Activated CD4-positive, alpha-beta T cell treated with anti-CD3 and anti-CD28 coated beads for 4 hours (primary cell): Measurements from ENCODE around the gene AQP1.

Source experiments
- DNase-seq, 2 donors: peaks; one replicate each; pipeline ENCODE4 v3.0.0-alpha.2; 2020

Gene AQP1

DNA sequence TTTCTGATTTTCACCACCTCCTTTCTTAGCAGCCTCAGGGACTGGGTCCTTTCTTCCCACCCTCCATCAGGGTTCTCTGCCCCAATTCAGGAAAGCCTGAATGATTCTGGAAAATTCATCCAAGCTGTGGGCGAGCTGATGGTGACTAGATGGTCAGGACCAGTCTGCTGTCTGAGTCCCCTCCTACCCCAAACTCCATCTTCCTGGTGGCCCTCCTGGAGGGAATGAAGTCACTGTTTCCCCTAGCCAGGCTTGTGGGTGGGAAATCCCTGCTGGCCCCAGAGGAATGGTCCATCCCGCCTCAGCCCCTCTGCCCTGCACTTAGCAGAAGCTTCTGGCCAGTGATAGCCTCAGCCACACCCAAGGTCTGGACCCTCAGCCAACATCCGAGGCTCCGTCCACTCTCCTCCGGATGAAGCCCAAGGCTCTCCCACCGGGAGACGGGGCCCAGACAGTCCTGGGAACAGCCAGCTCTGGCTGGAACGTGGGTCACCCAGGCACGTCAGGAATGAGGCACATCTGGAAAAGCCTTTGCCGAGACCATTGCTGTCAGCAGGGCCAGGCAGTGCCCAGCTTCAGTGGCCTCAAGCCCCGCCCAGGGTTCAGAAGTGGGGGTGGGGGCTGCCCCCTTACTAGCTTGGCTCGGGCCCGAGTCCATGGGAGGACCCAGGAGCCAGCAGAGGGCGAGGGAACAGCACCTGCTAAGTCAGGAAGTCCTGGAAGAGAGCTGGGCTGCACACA lies 4.0 kb upstream of the AQP1 start:
- DNase-seq: no peak

GRCh38 chr7:30908681-30909080 lies 3.0 kb upstream of the AQP1 start:
- no peak for DNase-seq

DNA sequence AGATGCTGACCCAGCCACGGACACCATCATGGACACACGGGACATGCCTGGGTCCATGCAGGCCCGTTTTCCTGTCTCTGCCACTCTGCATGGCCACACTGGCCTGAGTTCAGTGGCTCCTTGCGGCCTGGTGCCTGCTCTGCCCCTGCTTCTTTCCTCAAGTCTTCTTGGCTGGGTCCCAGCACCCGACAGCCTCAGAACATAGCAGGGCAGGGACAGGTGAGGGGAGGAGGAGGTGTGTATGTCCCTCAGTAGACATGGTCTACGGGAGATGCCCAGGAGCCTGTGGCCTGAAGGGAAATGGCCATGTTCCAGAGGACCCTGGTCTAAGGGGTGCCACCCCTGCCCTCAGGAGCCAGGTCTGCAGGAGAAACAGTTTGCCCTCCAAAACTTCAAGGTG lies 2.2 kb upstream of the AQP1 start:
- no peak for DNase-seq

DNA sequence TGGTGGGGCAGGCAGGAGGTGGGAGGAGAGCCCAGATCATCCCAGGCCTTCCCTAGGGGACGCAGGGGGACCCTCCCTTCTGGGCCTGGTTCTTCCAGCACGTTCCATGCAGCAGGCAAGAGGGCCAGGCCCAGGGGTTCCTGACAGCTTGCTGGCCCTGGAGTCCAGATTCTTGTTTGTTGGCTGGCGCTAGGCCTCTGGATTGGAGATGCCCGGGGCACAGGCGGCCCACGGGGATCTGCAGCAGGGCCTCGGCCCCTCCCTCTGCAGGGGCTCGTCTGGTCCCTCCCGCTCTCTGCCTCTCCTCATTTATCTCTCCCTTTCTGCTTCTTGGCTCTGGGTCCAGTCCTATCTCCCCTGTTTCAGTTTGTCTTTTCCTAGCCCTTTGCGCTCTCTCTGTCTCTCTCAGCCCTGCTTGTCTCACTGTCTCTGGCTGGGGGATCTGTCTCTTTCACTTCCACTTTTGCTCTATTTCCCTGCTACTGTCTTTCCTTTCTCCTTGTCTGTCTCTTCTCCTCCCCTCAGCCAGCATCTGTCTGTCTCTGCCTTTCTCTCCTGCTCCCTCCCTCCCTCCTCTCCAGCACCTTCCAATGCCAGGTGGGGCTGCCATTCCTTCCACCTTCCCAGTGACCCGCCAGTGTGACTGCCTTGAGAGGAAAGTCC lies 1.1 kb upstream of the AQP1 start:
- no peak for DNase-seq

- DNase-seq: no peak
These were observed 520 bp upstream of the AQP1 start for GRCh38 chr7:30911133-30911532.

DNA sequence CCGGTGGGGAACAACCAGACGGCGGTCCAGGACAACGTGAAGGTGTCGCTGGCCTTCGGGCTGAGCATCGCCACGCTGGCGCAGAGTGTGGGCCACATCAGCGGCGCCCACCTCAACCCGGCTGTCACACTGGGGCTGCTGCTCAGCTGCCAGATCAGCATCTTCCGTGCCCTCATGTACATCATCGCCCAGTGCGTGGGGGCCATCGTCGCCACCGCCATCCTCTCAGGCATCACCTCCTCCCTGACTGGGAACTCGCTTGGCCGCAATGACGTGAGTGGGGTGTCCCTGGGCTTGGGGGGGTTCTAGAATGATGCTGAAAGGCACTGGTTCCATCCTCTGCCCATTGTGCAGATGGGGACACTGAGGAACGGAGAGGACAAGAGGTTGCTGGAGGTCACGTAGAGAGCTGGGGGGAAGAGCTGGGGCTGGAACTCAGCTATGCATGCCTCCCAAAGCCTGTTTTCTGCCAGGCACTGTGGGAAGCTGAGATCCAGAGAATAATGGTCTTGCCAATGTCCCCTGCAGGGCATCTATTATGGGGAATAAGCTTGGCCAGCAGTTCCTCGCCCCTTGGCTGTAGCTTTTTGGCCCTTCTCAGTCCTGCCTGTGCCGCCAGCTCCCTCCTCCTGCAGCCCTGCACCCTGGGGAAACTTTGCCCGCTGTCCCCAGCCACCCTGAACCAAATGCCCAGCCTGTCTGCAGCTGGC lies 523 bp downstream of the AQP1 start:
- no peak for DNase-seq

GRCh38 chr7:30912731-30912985 lies 1.0 kb downstream of the AQP1 start:
- DNase-seq: no peak

- no peak for DNase-seq
These were observed 1.5 kb downstream of the AQP1 start for GRCh38 chr7:30912986-30913811.

DNA sequence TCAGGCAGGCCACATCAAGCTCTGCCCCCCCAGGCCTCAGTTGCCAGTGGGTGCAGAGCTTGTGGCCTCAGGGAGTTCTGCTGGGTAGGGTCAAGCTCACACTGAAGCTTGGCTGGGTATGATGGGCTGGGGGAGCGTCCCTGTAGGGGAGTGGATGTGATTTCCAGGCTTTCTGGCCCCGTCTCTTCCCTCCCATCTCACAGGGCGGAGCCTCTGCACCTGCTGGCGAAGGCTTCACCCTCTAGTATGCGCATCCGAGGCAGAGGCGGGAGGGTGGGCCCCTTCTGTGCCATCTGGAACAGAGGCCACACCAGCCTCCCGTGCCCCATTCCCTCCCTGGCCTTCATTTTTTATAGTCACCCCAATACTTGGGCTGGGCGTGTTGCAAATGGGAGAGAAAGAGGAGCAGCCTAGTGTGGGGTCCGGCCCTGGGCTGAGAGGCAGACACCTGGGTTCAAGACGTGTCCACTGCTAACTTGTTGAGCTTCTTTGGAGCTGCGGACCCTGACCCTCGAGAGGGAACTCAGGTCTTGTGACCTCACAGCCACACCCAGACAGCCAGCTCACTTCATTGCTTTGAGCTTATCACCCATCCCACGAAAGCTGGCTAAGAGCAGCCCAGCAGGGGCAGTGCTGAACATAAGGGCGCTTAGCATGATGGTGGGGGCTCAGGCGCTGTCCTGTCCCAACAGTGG lies 2.3 kb downstream of the AQP1 start:
- no peak for DNase-seq

- no peak for DNase-seq
These were observed 2.9 kb downstream of the AQP1 start for GRCh38 chr7:30914596-30914995.

GRCh38 chr7:30915005-30915601 lies 3.5 kb downstream of the AQP1 start:
- DNase-seq: no peak

DNA sequence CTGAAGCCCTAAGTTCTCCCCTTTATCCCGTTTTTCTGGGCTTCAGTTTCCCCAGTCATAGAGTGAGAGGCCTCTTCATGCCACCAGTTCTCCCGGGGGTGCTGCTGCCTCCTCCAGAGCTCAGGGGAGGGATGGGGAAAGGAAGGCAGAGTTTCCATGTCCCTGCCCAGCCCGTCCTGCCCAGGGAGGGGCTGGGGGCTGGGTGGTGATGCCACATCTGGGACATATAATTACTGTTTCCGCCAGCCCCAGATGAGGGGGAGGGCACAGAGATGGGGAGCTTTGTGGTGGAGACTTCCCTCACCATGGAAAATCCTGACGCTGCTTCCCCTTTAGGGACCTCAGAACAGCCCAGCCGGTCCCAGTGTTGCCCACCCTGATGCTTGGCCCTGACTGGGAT lies 4.1 kb downstream of the AQP1 start:
- DNase-seq: no peak

- no peak for DNase-seq
These were observed 4.6 kb downstream of the AQP1 start for GRCh38 chr7:30916255-30916654.

GRCh38 chr7:30916767-30917166 lies 5.1 kb downstream of the AQP1 start:
- DNase-seq: no peak

DNA sequence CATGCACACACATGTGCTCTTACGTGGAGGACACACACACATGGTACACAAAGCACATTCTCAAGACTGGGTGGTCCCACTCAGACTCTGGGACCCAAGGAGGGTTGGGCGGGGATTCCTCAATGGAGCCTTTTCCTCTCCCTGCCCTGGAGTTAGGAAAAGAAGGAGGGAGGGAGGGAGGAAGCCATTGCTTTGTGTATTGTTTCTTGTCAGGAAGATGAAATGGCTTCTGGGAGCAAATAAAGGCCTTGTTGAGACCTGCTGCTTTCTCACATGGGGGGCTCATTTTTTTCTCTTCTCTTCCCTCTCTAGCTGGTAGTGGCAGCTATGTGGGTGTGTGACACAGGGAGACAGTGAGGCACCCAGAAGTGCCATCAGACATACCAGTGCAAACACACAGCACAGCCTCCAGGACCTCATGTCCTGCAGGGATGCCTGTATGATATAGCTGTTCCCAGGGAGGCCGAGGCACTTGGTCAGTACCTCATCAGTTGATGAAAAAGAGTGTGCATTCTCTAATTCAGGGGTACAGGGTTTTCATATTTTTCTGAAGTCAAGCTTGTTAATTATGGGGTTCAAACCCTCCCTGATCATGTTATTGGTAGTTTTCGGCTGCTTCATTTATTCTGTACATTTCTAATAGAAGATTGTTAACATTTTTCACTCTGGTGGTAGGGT lies 5.7 kb downstream of the AQP1 start:
- DNase-seq: no peak

DNA sequence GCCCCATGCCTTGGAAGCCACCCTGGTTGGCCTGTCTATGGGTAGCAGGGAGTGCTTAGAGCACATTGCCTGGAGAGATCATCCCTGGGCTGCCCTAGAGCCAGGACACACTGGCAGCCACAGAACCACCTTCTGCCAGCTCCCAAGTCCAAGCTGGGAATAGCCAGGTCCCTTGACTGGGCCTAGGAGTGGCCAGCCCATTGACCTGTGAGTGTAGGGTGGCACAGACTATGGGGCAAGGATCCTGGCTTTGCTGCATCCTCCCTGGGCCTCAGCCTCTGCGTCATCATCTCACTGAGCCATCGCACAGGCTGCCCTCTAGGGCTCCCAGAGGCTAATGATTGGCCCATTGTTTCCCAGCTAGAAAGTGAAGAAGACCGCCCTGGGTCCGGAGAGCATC lies 7.0 kb downstream of the AQP1 start:
- no peak for DNase-seq

- DNase-seq: no peak
These were observed 8.4 kb downstream of the AQP1 start for GRCh38 chr7:30920021-30920583.

DNA sequence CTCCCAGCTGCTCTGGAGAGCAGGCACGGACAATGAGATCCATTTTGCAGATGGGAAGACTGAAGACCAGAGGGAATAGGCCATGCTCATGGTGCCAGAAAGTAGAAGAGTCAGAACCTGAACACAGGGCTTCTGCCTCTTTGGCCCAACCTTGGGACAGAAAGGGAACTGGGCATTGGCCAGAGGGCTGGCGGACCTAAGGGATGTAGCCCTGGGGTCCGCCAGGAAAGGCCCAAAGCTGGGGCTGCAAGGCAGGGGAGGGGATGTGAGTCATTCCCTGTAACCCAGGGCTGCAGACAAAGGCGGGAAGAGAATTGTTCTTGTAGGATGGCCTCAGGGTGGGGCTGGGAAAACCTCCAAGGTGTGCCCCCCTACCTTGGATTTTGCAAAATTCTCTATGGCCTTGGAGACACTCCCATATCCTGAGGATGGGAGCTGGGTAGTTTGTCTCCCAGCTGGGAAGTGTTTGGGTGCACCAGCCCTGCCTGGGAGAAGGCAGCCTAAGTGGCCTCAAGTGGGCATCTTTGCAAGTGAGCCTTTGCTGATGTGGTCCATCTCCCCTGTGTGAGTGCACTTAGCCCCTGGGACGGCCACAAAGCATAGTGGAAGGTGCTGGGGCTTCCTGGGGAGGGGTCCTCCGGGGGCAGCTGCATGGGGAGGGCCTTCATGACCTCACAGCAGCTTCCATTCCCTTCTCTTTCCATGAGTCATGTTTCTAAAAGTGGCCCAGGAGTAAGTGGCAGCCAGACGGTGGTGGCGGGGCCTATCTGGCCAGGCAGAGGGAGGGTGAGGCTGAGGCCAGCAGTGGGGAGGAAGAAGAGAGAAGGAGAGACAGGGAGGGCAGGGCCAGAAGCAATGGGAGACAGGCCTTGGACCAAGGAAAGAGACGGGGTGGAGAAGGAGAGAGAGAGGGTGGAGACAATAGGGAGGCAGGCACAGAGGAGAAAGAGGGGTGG lies 9.2 kb downstream of the AQP1 start:
- no peak for DNase-seq

- DNase-seq: no peak
These were observed 10.1 kb downstream of the AQP1 start for GRCh38 chr7:30921540-30922401.
